Right lobe of liver (tissue), 4 donors: Measurements from ENCODE around the gene RPRML.

ENCODE experiments used
- POLR2A ChIP-seq: fragments of 450-650 bp; IDR thresholded peaks from one replicate; pipeline ENCODE4 v1.6.1; 2017; ENCODE audit warnings: antibody characterized with exemption, mild to moderate bottlenecking
- TF ChIP-seq, protein P1 (sequence below), 4 donors: fragments of 200-600 bp in 3 of 4; fragments of 450-650 bp in 1 of 4; IDR thresholded peaks; one replicate each; pipeline versions ENCODE4 v1.5.1 to v1.8.0; 2016 to 2022; ENCODE audit warnings: antibody characterized with exemption in 4 of 4, mild to moderate bottlenecking in 2 of 4
- donor health status: DM: no; HTN: no; CAD: no.
- donor health status: DM: no; HTN: no; CAD: no.
- donor health status: DM: no; HTN: yes; CAD: no.

- TF ChIP-seq, protein P1, sequence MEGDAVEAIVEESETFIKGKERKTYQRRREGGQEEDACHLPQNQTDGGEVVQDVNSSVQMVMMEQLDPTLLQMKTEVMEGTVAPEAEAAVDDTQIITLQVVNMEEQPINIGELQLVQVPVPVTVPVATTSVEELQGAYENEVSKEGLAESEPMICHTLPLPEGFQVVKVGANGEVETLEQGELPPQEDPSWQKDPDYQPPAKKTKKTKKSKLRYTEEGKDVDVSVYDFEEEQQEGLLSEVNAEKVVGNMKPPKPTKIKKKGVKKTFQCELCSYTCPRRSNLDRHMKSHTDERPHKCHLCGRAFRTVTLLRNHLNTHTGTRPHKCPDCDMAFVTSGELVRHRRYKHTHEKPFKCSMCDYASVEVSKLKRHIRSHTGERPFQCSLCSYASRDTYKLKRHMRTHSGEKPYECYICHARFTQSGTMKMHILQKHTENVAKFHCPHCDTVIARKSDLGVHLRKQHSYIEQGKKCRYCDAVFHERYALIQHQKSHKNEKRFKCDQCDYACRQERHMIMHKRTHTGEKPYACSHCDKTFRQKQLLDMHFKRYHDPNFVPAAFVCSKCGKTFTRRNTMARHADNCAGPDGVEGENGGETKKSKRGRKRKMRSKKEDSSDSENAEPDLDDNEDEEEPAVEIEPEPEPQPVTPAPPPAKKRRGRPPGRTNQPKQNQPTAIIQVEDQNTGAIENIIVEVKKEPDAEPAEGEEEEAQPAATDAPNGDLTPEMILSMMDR (IDR thresholded peaks at IDR 0.05) = no peak
- no peak for TF ChIP-seq POLR2A
Measured at GRCh38 chr17:46984892-46985291, 5.8 kb upstream of the RPRML start.
